GM19372 (cell line): ENCODE data around the gene PARD3.
"Not testable (repeated sequence)": the region's sequence is repeated elsewhere in the genome, so short reads cannot be mapped to it uniquely, and the experiment has no call there.

Experiments
- ATAC-seq: cut with Tn5 transposase; IDR thresholded peaks from one replicate; pipeline ENCODE4 v1.9.1; 2021; ENCODE audit warnings: mild to moderate bottlenecking, low read depth, moderate library complexity; ENCODE audit not compliant: unreplicated experiment

Gene PARD3

DNA sequence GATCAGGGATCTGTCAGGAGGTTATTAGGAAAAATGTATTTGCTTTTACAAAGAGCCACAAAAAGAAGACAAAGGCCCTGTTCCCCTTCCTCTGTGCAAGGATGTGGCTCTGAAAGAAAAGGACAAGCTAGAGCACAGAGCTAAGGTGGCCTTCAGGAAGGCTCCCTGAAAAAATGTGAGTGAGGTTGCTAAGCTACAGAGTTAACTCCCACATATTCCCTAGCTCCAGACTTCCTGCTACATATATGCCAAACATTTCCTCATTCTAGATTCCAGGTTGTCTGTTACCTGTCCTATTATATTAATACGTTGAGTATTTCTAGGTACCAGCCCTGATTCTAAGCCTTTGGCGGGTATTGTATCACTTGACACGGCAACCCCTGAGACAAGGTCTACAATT is 369.0 kb downstream of the PARD3 start:
- no peak for ATAC-seq

DNA sequence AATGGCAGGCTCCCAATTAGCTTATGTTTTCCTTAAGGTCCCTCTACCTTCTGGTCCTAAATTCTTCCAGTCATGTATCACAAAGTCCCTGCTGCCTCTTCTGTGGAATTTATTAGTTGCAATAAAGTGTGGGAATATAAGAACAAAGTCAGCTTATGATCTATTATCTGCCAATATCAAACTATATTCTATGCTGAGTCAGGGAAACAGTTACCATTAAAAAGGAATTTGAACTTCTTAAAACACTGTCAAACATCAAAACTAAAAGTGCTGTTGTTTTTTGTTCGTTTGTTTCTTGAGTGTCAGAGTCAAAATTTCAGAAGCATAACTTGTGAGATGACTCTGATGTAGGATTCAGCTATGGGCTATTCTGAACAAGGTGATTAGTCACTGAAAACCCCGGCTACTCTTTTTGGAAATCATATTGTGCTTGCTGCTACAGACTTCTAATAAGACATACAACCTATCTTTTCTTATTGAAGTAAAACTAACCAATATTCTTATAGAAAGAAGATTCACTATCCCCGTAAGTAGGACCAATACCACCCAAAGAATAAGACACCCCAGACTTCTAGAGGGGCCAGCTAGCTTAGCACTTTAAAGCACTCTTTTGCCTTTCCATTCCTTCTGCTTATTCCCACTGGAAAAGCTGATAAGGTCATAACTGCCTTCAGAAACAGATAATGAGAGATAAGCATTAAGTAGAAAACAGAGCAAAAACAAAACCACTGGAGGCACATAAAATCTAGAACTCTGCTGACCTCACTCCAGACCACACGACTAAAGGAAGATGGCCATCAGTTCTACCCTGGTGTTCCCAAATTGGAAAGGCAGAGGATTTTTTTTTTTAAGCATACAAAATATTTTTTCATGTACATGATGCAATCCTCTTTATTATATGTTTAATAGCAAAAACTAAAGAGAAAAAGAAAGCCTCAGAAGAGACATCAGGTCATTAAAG is 370.6 kb downstream of the PARD3 start:
- ATAC-seq = no peak

- not testable (repeated sequence) for ATAC-seq
Measured at GRCh38 chr10:34439386-34439785, 375.7 kb downstream of the PARD3 start.

DNA sequence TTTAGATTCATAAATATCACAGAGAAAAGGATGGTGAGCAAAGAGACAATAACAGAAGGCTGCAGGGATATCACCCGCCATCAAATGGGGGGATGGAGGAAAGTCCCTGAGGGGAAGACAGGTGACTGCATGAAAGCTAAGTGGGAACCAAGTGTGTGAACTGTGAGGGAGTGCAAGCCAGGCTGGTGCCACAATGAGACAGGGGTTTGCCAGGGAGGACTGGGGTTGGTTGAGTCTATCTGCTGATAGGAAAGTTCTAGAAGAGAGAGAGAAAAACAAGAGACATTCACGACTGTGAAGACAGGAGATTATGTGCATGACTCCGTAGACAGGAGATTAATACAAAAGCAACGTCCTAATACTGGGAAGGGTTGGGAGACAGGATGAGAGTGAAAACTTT is 376.4 kb downstream of the PARD3 start:
- no peak for ATAC-seq

GRCh38 chr10:34437906-34438305 is 377.2 kb downstream of the PARD3 start:
- no peak for ATAC-seq

- no peak for ATAC-seq
Measured at GRCh38 chr10:34434119-34434594, 380.9 kb downstream of the PARD3 start.

GRCh38 chr10:34433241-34434076 is 381.6 kb downstream of the PARD3 start:
- no peak for ATAC-seq

DNA sequence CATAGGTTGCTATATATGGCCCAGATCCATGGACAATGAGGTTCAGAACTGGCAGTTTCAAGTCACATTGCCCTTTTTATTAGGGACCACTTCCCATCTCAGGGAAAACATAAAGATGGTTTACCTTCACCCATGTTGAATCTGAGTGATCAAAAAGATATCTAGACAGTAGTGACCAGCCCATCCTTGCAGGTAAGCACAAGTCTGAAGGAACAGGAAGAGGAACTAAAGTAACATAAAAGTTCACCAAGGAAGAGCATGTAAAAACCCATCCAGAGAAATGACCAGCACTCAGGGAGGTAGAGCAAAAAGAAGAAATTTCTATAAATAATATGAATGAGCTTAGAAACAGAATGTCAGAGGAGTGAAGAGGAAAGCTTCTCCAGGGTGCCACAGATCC is 382.5 kb downstream of the PARD3 start:
- no peak for ATAC-seq

- no peak for ATAC-seq
Measured at GRCh38 chr10:34430685-34431084, 384.4 kb downstream of the PARD3 start.

DNA sequence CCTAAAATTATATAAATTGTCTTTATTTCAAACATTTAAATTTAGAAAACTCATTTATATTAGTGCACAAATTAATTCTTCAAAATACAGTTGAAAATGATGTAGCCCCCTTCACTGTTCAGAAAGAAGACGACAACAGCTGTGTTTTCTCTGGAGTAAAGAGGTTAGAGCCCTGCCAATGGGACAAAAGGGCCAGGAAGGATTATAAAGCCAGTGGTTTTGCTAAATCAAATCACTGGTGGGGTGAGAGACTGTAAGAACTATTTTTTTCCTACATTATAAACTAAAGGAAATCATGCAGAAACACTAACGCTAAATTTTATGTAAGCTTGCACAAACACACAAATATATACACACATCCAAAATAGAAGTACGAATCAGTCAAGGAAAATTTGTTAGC is 386.6 kb downstream of the PARD3 start:
- no peak for ATAC-seq

- ATAC-seq = no peak
Measured at GRCh38 chr10:34427911-34428216, 387.2 kb downstream of the PARD3 start.

DNA sequence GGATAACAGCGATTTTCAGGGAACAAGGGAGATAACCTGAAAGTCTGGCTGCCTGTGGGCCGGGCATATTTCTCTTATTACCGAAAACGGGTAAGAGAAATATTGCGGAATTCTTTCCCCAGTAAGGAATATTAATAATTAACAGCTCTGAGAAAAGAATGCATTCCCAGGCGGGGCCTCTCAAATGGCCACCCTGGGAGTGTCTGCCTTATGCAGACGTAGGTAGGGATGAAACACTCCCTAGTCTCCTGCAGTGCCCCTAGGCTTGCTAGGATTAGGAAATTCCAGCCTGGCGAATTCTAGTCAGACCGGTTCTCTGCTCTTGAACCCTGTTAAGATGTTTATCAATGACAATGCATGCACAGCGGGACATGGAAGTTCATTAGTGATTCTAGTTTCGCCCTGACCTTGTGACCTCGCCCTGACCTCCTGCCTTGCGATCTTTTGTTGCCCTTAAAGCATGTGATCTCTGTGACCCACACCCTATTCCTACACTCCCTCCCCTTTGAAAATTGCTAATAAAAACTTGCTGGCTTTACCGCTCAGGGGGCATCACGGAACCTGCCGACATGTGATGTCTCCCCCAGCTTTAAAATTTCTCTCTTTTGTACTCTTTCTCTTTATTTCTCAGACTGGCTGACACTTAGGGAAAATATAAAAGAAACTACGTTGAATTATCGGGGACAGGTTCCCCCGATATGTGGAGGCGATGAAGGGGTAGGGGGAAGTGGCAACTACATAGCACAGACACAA is 387.8 kb downstream of the PARD3 start:
- not testable (repeated sequence) for ATAC-seq

DNA sequence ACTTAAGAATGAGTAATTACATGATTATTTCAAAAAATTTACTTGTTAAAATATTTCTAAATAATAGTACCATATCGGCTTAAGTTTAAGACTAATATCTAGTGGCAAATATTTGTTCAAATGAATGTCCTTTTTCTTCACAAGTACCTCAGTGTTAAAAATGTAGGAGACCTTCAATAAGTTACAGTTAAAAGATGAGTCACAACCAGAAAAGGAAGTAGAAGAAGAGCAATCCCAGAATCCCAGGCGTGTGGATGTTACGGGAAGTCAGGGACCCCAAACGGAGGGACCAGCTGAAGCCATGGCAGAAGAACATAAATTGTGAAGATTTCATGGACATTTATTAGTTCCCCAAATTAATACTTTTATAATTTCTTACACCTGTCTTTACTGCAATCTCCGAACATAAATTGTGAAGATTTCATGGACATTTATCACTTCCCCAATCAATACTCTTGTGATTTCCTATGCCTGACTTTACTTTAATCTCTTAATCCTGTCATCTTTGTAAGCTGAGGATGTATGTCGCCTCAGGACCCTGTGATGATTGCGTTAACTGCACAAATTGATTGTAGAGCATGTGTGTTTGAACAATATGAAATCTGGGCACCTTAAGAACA is 388.4 kb downstream of the PARD3 start:
- not testable (repeated sequence) for ATAC-seq

DNA sequence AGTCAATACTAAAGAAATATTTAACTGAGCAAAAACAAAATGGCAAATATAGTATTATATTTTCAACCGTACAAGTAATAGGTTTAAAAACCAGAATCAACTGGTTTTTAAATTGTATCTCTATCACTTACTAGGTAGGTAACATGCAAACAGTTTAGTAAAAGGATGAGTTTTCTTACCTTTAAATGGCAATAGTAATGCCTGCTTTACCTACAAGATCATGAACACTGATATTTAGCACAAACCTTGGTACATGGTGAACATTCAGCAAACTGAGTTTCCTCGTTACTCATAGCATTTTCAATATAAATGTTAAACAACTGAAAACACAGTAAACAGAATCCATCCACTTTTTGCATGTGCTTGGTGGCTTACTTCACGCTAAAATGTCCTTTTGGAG is 389.1 kb downstream of the PARD3 start:
- no peak for ATAC-seq

- no peak for ATAC-seq
Measured at GRCh38 chr10:34423673-34424625, 391.1 kb downstream of the PARD3 start.

GRCh38 chr10:34420795-34421194 is 394.3 kb downstream of the PARD3 start:
- no peak for ATAC-seq

DNA sequence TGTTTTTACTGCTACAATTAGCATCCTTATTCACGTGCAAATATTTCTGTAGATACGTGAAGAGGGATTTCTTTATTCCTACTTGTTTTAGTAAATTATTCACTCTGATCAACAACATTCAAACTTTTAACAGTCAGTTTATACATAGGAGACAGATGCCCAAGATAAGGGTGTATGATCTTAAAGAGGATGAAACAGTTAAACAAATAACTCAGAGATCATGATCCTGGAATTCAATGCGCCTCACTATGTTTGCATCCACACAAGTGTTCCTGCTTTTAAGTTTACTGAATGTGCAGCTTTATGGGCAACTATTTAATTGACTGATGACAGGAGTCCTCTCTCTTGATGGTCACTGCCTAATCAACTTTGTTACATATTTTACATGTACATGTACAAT is 394.8 kb downstream of the PARD3 start:
- ATAC-seq = no peak

DNA sequence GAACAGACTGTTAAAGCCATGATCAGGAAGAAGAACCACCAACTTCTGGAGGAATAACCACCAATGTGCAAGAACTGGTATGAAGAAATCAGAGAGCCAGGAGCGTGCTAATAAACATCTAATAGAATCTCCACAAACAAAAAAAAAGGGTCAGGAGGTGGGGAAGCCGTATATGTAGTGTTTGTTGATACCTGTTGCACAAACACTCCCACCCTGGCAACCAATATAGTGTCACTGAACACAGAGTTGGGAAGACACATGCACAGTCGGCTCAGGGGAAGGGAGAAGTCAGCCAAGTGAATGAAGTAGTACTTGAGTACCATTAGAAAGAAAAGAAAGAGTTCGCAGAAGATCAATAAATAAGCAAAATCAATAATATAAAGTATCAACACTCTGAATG is 400.1 kb downstream of the PARD3 start:
- no peak for ATAC-seq
